Measurements from ENCODE around the gene MAD2L1. TPM values are rescaled to one million over a fixed set of nuclear protein-coding genes. Genes with fewer than 3 reads are reported as not detected.

MAD2L1 gene
- total and polyA plus RNA-seq, 7 donors, result 0.72 to 3.7 (median 1.2) TPM

GRCh38 chr4:120083152-120083551 is 16.5 kb upstream of the MAD2L1 start:
- ATAC-seq (no peak), DNase-seq (no peak)
- no peaks in the 10 kb centered on the region for H3K9me3 ChIP-seq
- WGBS, 3 donors, result 81 to 83% (median 83%) methylated on average over 2 of the region's 2 CpGs
- no peaks in the 10 kb centered on the region for H3K27me3 ChIP-seq (ENCODE audit: insufficient read depth in 3 of 3, low read length in 2 of 3)
- no peaks in the 10 kb centered on the region for H3K4me1 ChIP-seq
- intact Hi-C loops (cut with DNase I), result no loop called here
- H3K4me3 ChIP-seq, result no peak overlapping the region
- H3K36me3 ChIP-seq (ENCODE audit: insufficient read depth in 1 of 2, low read depth in 1 of 2), result no peaks in the 10 kb centered on the region
- no peak overlapping the region for H3K27ac ChIP-seq
- no peak for TF ChIP-seq CTCF (IDR thresholded peaks at IDR 0.05)

DNA sequence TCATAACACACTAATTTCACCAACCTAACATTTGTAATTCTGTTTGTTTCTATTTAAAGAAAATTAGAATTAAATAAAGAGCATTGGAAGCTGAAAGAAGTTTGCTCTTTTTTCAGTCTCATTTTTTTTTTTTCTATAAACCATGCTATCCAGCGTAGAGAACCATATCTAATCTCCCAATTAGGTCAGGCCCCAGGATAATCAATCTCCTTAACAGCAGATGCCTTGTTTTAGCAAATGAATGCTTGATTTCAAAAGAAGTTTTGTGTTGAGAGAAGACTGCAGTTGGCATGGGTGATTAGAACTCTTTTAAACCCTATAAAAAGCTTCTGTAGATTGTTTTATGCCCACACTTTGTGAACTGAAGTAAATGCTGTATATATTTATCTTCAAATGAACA is 15.6 kb upstream of the MAD2L1 start:
- WGBS, 3 donors, result 60 to 93% (median 73%) methylated on average over 1 of the region's 1 CpG
- Histone ChIP-seq H3K27me3 (ENCODE audit: insufficient read depth in 3 of 3, low read length in 2 of 3) (no peaks in the 10 kb centered on the region), H3K27ac (no peak overlapping the region), H3K4me1 (no peaks in the 10 kb centered on the region), H3K9me3 (no peaks in the 10 kb centered on the region), H3K36me3 (ENCODE audit: insufficient read depth in 1 of 2, low read depth in 1 of 2) (no peaks in the 10 kb centered on the region), H3K4me3 (no peak overlapping the region)
- DNase-seq, result no peak
- ATAC-seq, result no peak
- intact Hi-C loops (cut with DNase I), result no loop called here
- no peak for TF ChIP-seq CTCF (IDR thresholded peaks at IDR 0.05)

DNA sequence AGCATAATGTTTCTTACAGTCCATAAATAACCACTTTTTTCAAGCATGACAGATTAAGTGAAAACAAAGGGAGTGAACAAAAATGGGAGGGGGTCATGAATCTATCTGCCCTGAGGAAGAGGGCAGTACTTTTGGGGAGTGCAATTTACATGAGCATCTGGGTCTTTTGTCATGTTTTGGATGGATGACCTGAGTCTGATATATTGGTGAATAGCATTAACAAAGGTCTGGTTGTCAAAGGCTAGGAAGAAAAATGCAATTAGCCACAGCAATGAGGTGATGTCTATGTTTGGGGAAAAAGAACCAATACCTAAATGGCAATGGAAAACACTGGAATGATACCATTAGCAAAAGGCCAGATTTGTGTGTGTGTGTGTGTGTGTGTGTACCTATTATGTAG is 15.1 kb upstream of the MAD2L1 start:
- ATAC-seq, result no peak
- no peak for TF ChIP-seq CTCF (IDR thresholded peaks at IDR 0.05)

GRCh38 chr4:120080533-120080932 is 13.9 kb upstream of the MAD2L1 start:
- WGBS, 3 donors, result 69 to 75% (median 71%) methylated on average over 2 of the region's 2 CpGs
- DNase-seq, result no peak
- no peak for ATAC-seq
- intact Hi-C loops (cut with DNase I), result no loop called here
- H3K9me3 ChIP-seq, result no peaks in the 10 kb centered on the region
- TF ChIP-seq CTCF (IDR thresholded peaks at IDR 0.05), result no peak
- no peak overlapping the region for H3K4me3 ChIP-seq
- H3K4me1 ChIP-seq, result no peaks in the 10 kb centered on the region
- no peaks in the 10 kb centered on the region for H3K27me3 ChIP-seq (ENCODE audit: insufficient read depth in 3 of 3, low read length in 2 of 3)
- no peaks in the 10 kb centered on the region for H3K36me3 ChIP-seq (ENCODE audit: insufficient read depth in 1 of 2, low read depth in 1 of 2)
- H3K27ac ChIP-seq, result no peak overlapping the region

More for the DNA sequence above, 15.1 kb upstream of the MAD2L1 start:
- no peak for DNase-seq
- no peaks in the 10 kb centered on the region for H3K9me3 ChIP-seq
- H3K36me3 ChIP-seq (ENCODE audit: insufficient read depth in 1 of 2, low read depth in 1 of 2), result no peaks in the 10 kb centered on the region
- H3K27ac ChIP-seq, result no peak overlapping the region
- no peaks in the 10 kb centered on the region for H3K27me3 ChIP-seq (ENCODE audit: insufficient read depth in 3 of 3, low read length in 2 of 3)
- intact Hi-C loops (cut with DNase I), result no loop called here
- H3K4me3 ChIP-seq, result no peak overlapping the region
- no peaks in the 10 kb centered on the region for H3K4me1 ChIP-seq

GRCh38 chr4:120079839-120080520 is 13.3 kb upstream of the MAD2L1 start:
- H3K36me3 ChIP-seq (ENCODE audit: insufficient read depth in 1 of 2, low read depth in 1 of 2), result no peaks in the 10 kb centered on the region
- no peaks in the 10 kb centered on the region for H3K4me1 ChIP-seq
- no peaks in the 10 kb centered on the region for H3K27me3 ChIP-seq (ENCODE audit: insufficient read depth in 3 of 3, low read length in 2 of 3)
- no peak for DNase-seq
- no peak overlapping the region for H3K27ac ChIP-seq
- no peak for ATAC-seq
- WGBS, 3 donors, result 62 to 63% (median 62%) methylated on average over 5 of the region's 5 CpGs
- no peaks in the 10 kb centered on the region for H3K9me3 ChIP-seq
- TF ChIP-seq CTCF (IDR thresholded peaks at IDR 0.05), result no peak
- intact Hi-C loops (cut with DNase I), result loop anchor here (10.0 kb wide), 2 partner anchors 1015 to 1175 kb away; no protein-coding TSS in a partner anchor
- no peak overlapping the region for H3K4me3 ChIP-seq
